Measurements from ENCODE around the gene SIGLEC9.

DNA sequence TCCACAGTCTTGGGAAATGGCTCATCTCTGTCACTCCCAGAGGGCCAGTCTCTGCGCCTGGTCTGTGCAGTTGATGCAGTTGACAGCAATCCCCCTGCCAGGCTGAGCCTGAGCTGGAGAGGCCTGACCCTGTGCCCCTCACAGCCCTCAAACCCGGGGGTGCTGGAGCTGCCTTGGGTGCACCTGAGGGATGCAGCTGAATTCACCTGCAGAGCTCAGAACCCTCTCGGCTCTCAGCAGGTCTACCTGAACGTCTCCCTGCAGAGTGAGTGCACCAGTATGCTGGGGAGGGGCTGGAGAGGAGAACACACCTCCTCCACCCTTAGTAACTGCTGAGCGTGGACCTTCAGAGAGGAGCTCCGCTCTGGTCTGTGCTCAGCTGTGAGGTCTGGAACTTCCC, 2.3 kb downstream of the SIGLEC9 start:
- TF ChIP-seq POLR2A (IDR thresholded peaks at IDR 0.05; ENCODE audit: low read depth, low read length): no peak
- TF ChIP-seq POLR2AphosphoS5 (IDR thresholded peaks at IDR 0.05; ENCODE audit: low read depth, low read length): no peak
- no peak for TF ChIP-seq TAF1 (IDR thresholded peaks at IDR 0.05; ENCODE audit: borderline replicate concordance, low read depth, low read length)

All from GM12892 (cell line).